K562 treated with DMSO at 1 percent for 12 hours (cell line): ENCODE measurements around the gene OVOL3. TPM values are rescaled to one million over a fixed set of nuclear protein-coding genes. Genes with fewer than 3 reads are reported as not detected.

Source experiments
- total RNA-seq: library from RNA; unstranded; fragments of 300-600 nt; gene quantifications from 2 replicates; pipeline ENCODE4 v1.2.3, GENCODE V29; 2022; ENCODE audit not compliant: insufficient read depth

OVOL3 gene
- total RNA-seq, result not detected in 2 replicates

GRCh38 chr19:36110487-36111199 is at the start of gene OVOL3:
TSS of gene OVOL3 (plus strand) at chr19:36111143. CDS start at chr19:36111203, 60 bp downstream.

GRCh38 chr19:36114721-36115452 is 3.9 kb downstream of the OVOL3 start, which contains the start of gene POLR2I:
TSS of gene POLR2I (minus strand) at chr19:36114875. CDS start at chr19:36114856, 19 bp downstream.

GRCh38 chr19:36115453-36116343 is 4.8 kb downstream of the OVOL3 start, which contains the start of gene TBCB:
TSS of gene TBCB (plus strand) at chr19:36115468. CDS start at chr19:36115561, 93 bp downstream.

GRCh38 chr19:36139473-36140303 is 28.7 kb downstream of the OVOL3 start, which contains the start of gene CAPNS1:
TSS of gene CAPNS1 (plus strand) at chr19:36140066. CDS start at chr19:36141012, 946 bp downstream.

GRCh38 chr19:36152352-36153091 is 41.6 kb downstream of the OVOL3 start, which contains the start of gene COX7A1:
TSS of gene COX7A1 (minus strand) at chr19:36152447. CDS start at chr19:36152407, 40 bp downstream.

Other genes with a start within 250 kb of the OVOL3 start
- gene APLP1, start 242.6 kb upstream of the OVOL3 start, total RNA-seq, result 7.4 and 15.0 TPM in 2 replicates
- 5.8 and 7.3 TPM in 2 replicates for gene NFKBID, start 210.6 kb upstream of the OVOL3 start, total RNA-seq
- not detected in 2 replicates for gene HCST, start 208.6 kb upstream of the OVOL3 start, total RNA-seq
- 18.6 and 31.0 TPM in 2 replicates for gene TYROBP, start 202.8 kb upstream of the OVOL3 start, total RNA-seq
- not detected in 2 replicates for gene LRFN3, start 174.8 kb upstream of the OVOL3 start, total RNA-seq
- 49.4 and 74.2 TPM in 2 replicates for gene SDHAF1, start 116.0 kb upstream of the OVOL3 start, total RNA-seq
- 0.46 TPM in 1 of 2 replicates, not detected in the other for gene SYNE4, start 102.3 kb upstream of the OVOL3 start, total RNA-seq
- 35.2 and 37.1 TPM in 2 replicates for gene ALKBH6, start 96.9 kb upstream of the OVOL3 start, total RNA-seq
- gene CLIP3, start 78.3 kb upstream of the OVOL3 start, total RNA-seq, result 0.53 and 2.6 TPM in 2 replicates
- 2.6 and 5.0 TPM in 2 replicates for gene THAP8, start 56.9 kb upstream of the OVOL3 start, total RNA-seq
- gene WDR62, start 56.2 kb upstream of the OVOL3 start, total RNA-seq, result 19.3 and 36.3 TPM in 2 replicates
- gene POLR2I, start 3.7 kb downstream of the OVOL3 start, total RNA-seq, result 103 and 135 TPM in 2 replicates
- gene TBCB, start 4.3 kb downstream of the OVOL3 start, total RNA-seq, result 57.0 and 83.4 TPM in 2 replicates
- gene CAPNS1, start 28.9 kb downstream of the OVOL3 start, total RNA-seq, result 204 and 224 TPM in 2 replicates
- gene COX7A1, start 41.3 kb downstream of the OVOL3 start, total RNA-seq, result not detected in 2 replicates
- gene ZNF565, start 103.5 kb downstream of the OVOL3 start, total RNA-seq, result 0.75 and 1.5 TPM in 2 replicates
- 18.4 and 48.5 TPM in 2 replicates for gene ZNF146, start 104.0 kb downstream of the OVOL3 start, total RNA-seq